ENCODE measurements around the gene GPATCH2L.

GPATCH2L gene

GRCh38 chr14:76129851-76130576 is 21.7 kb upstream of the GPATCH2L start:
- H3K4me1 Mint-ChIP-seq = peaks cover 5% of the 10 kb centered on the region
- no peaks in the 10 kb centered on the region for H3K36me3 Mint-ChIP-seq
- no peak overlapping the region for H3K4me3 Mint-ChIP-seq
- DNase-seq (ENCODE audit: low spot score in 2 of 2) = no peak
- H3K27ac Mint-ChIP-seq = no peak overlapping the region
- peaks cover 2% of the 10 kb centered on the region for H3K9me3 Mint-ChIP-seq
- ATAC-seq = no peak

DNA sequence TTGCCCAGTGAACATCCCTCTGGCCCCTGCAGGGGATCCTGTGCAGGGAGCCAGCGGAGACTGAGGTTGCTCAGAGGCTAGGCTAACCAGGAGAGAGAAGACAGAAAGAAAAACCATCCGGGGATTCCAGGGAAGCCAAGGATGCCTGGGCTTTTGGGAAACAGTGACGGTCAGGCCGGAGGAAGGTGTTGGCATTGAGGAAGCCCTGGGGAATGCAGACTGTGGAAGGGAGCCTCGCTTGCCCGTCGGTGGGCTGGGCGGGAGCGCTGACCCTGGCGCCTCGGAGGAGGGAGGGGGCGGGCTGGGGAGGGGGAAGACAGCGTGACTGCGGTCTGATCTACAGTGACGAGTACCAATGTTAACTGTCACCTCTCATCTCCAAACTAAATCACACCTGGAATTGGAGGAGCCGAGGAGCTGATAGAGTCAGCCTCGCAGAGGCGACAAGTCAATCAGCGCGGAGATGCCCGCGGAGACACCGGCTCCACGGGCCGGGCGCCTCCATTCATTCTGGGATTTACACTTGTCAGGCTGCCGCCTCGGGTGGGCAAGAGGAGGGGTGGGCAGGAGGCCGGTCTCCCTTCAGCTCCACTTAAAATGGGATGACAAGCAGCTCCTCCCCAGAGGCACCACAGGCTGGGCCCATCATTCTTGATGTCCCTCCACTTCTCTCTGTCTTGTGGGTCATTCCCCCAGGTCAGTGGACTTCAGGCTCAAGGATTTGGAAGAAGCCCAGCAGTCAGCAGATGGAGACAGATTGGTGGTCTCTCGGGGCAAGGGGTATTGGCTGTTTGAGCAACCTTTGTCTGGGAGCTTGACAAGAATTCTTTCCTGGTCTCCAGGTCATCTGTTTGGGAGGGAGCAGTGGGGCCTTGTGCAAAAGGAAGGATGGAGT is 20.4 kb upstream of the GPATCH2L start:
- Mint-ChIP-seq H3K36me3 (no peaks in the 10 kb centered on the region), H3K27ac (no peak overlapping the region), H3K4me3 (no peak overlapping the region), H3K4me1 (peaks cover 5% of the 10 kb centered on the region), H3K9me3 (peaks cover 2% of the 10 kb centered on the region)
- DNase-seq (ENCODE audit: low spot score in 2 of 2) (no peak), ATAC-seq (no peak)

- no peak overlapping the region for H3K4me3 Mint-ChIP-seq
- no peak for DNase-seq (ENCODE audit: low spot score in 2 of 2)
- no peak overlapping the region for H3K27ac Mint-ChIP-seq
- peaks cover 8% of the 10 kb centered on the region for H3K4me1 Mint-ChIP-seq
- no peak for ATAC-seq
- H3K9me3 Mint-ChIP-seq = no peaks in the 10 kb centered on the region
- no peaks in the 10 kb centered on the region for H3K36me3 Mint-ChIP-seq
These were observed 18.6 kb upstream of the GPATCH2L start for GRCh38 chr14:76133103-76133502.

DNA sequence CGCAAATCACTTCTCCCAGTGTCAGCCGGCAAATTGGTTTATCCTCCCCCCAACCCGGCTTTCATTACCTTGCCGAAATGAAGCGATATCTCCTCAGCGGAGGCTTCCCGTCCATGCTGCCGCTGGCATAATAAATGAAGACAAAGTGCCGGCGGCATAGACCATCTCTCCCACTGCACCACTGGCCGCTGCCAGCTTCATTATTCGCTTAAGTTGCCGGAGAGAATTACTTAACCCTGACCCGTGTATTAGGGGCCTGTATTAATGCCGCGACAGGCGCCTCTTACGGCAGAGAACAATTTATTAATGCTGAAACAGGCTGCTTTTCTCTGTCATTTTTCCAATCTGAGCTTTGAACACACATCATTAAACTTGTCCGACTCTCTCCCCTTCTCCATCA is 17.5 kb upstream of the GPATCH2L start:
- H3K4me3 Mint-ChIP-seq = no peak overlapping the region
- ATAC-seq (no peak), DNase-seq (ENCODE audit: low spot score in 2 of 2) (no peak)
- no peak overlapping the region for H3K27ac Mint-ChIP-seq
- H3K36me3 Mint-ChIP-seq = no peaks in the 10 kb centered on the region
- no peaks in the 10 kb centered on the region for H3K9me3 Mint-ChIP-seq
- peaks cover 13% of the 10 kb centered on the region for H3K4me1 Mint-ChIP-seq

DNA sequence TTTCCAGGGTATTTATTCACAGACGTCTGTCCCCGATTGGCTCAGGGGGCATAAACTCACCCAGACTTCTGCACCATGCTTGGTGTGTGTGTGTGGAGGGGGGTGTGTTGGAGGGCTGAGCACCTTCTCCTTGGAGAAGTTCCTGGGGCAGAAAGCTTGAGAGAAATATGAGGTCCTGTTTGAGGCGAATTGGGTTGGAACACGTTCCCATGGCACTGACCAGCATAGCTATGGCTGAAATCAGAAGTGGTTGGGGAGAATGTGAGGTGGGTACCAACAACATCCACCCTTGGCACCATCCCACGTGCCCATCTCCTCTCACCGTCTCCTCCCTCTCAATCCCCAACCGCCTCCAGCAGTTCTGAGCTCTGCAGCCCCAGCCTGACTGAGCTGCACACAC is 16.0 kb upstream of the GPATCH2L start:
- Mint-ChIP-seq H3K27ac (no peak overlapping the region), H3K9me3 (no peaks in the 10 kb centered on the region), H3K36me3 (no peaks in the 10 kb centered on the region), H3K4me3 (no peak overlapping the region), H3K4me1 (peaks cover 16% of the 10 kb centered on the region)
- DNase-seq (ENCODE audit: low spot score in 2 of 2) (no peak), ATAC-seq (no peak)

DNA sequence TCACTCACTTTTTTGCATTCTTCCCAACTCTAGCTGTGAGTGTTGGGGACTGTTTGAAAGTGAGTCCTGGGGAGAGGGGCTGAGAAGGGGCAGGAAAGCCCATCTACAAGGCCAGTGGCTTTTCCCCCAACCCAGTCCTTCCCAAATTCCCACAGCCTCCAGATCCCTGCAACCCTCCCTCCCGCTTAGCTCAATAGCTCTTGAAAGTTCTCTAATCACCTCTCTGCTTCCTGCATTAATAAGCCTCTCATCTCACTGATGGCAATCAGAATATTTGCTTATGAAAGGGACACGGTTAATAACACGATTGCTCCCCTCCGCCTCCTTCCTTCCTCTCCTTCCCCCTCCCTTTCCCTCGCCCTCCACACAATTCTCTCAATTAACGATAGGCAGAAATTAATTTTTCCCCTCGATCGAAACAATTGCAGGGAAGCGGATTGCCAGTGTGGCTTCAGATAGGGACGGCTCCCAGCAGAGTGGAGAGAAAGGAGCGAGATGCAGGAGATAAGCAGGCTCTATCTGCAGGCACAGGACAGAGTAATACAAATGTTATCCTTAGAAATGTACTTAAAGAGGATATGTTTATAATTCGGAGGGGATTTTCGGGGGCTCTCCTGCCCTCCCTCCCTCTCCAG is 15.1 kb upstream of the GPATCH2L start:
- no peak for ATAC-seq
- Mint-ChIP-seq H3K36me3 (no peaks in the 10 kb centered on the region), H3K4me1 (peaks cover 16% of the 10 kb centered on the region), H3K27ac (no peak overlapping the region), H3K4me3 (no peak overlapping the region), H3K9me3 (no peaks in the 10 kb centered on the region)
- DNase-seq (ENCODE audit: low spot score in 2 of 2) = no peak

DNA sequence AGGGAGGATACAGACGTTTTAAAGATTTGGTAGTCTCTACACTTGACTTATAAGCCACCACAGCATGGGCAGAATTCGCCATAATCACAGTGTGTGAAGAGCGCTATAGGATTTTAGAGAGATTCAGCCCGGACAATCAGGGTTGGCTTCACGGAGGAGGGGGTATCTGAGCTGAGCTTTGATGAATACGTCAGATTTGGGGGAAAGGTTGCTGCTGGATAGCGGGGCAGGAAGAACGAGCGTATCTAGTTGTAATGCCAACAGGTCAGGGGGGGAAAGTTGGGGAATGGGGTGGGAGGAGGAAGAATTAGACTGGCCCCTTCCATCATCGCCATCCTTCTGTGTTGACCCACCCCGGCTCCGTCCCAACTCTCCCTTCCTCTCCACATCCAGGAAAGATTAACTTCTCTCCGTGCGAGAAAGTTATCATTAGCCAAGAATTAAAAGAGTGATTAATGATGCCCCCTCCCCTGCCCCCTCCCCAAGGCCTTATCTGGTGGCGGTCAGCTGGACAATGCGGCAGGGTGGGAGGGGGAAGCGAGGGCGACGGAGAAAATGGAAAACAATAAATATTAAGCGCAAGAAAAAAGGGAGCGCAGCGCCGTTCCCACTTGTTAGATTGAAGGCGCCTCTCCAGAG is 13.5 kb upstream of the GPATCH2L start:
- no peak for DNase-seq (ENCODE audit: low spot score in 2 of 2)
- no peak for ATAC-seq
- Mint-ChIP-seq H3K9me3 (peaks cover 2% of the 10 kb centered on the region), H3K4me1 (peaks cover 11% of the 10 kb centered on the region), H3K4me3 (no peak overlapping the region), H3K36me3 (no peaks in the 10 kb centered on the region), H3K27ac (no peak overlapping the region)

DNA sequence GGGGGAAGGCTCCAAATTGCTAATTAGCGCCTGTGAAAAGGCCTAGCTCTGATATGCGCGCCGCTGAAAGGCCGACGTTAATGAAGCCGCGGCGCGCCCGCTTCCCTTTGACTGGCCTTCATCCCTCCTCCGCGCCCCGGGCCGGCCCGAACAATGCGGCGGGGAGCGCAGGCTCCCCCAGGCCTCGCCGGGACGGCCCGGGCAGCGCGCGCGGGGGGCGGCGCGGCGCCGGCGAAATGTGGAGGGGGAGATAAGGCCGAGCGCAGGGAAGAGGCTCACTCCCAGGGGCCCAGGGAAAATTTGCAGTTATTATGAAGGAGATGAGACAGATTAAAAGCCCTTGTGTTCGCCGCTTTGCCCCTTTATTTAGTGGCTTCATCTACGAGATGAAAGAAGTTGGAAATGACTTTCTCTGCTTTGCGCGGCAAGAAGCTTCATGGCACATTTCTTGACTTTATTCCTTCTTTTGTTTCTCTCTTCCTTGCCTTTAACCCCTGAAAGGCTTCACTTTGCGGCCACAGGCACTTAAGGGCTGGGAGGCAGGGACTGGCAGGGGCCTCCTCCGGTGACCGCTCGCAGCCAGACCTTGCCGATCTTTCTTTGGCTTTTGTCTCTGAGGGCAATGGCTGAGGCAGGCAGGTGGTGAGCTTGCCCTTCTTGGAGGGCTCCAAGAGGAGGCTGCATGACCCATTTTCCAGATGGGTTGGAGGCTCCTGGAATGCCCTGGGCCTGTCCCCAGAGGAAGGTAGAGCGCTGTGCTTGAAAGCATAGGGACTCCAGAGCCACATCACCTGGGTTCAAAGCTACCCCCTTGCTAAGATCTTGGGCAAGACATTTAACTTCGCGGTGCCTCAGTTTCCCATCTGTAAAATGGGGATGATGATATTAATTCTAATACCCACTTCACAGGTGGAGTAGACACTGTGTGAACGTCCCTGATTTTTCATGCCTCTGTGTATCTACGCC is 12.7 kb upstream of the GPATCH2L start:
- Mint-ChIP-seq H3K4me1 (peaks cover 11% of the 10 kb centered on the region), H3K27ac (no peak overlapping the region), H3K4me3 (no peak overlapping the region), H3K9me3 (peaks cover 4% of the 10 kb centered on the region), H3K36me3 (no peaks in the 10 kb centered on the region)
- DNase-seq (ENCODE audit: low spot score in 2 of 2) (no peak), ATAC-seq (no peak)

- H3K4me3 Mint-ChIP-seq = no peak overlapping the region
- peaks cover 5% of the 10 kb centered on the region for H3K4me1 Mint-ChIP-seq
- peaks cover 4% of the 10 kb centered on the region for H3K9me3 Mint-ChIP-seq
- DNase-seq (ENCODE audit: low spot score in 2 of 2) (no peak), ATAC-seq (no peak)
- H3K27ac Mint-ChIP-seq = no peak overlapping the region
- H3K36me3 Mint-ChIP-seq = no peaks in the 10 kb centered on the region
These were observed 8.1 kb upstream of the GPATCH2L start for GRCh38 chr14:76143642-76144041.

- ATAC-seq (no peak), DNase-seq (ENCODE audit: low spot score in 2 of 2) (no peak)
- Mint-ChIP-seq H3K4me1 (peaks cover 8% of the 10 kb centered on the region), H3K36me3 (peaks cover 8% of the 10 kb centered on the region), H3K4me3 (no peak overlapping the region), H3K9me3 (peaks cover 4% of the 10 kb centered on the region), H3K27ac (no peak overlapping the region)
These were observed 4.7 kb upstream of the GPATCH2L start for GRCh38 chr14:76146976-76147375.

DNA sequence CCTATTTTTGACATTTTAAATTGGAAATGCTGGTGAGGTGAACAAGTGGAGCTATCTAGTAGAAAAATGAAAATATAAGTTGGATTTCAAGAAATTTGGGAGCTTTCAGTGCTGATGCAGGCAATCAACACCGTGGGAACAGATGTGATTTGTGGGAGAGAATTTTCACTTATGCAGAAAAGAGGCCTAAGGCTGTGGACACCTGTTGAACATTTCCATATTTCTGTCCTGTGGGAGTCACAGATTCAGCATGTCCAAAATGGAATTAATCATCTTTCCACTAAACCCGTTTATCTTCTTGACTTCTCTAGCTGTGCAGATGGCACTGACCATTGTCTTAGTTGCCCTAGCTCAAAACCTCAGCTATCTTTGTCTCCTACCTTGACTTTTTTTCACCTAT is 2.5 kb upstream of the GPATCH2L start:
- DNase-seq (ENCODE audit: low spot score in 2 of 2) = no peak
- Mint-ChIP-seq H3K36me3 (peaks cover 20% of the 10 kb centered on the region), H3K27ac (no peak overlapping the region), H3K4me3 (no peak overlapping the region), H3K9me3 (no peaks in the 10 kb centered on the region), H3K4me1 (peaks cover 30% of the 10 kb centered on the region)
- ATAC-seq = no peak

- Mint-ChIP-seq H3K4me3 (peak overlapping the region; percentile 98), H3K36me3 (peaks cover 51% of the 10 kb centered on the region), H3K27ac (peak overlapping the region; percentile 99), H3K4me1 (peaks cover 53% of the 10 kb centered on the region), H3K9me3 (no peaks in the 10 kb centered on the region)
- ATAC-seq (peak; percentile 95), DNase-seq (ENCODE audit: low spot score in 2 of 2) (peak; percentile 54 to 87)
These were observed 585 bp downstream of the GPATCH2L start for GRCh38 chr14:76152333-76152681.

GRCh38 chr14:76153919-76154318 is 2.2 kb downstream of the GPATCH2L start:
- Mint-ChIP-seq H3K9me3 (no peaks in the 10 kb centered on the region), H3K36me3 (peaks cover 68% of the 10 kb centered on the region), H3K4me1 (peaks cover 69% of the 10 kb centered on the region), H3K27ac (no peak overlapping the region), H3K4me3 (peak overlapping the region; percentile 98)
- ATAC-seq = no peak
- no peak for DNase-seq (ENCODE audit: low spot score in 2 of 2)

DNA sequence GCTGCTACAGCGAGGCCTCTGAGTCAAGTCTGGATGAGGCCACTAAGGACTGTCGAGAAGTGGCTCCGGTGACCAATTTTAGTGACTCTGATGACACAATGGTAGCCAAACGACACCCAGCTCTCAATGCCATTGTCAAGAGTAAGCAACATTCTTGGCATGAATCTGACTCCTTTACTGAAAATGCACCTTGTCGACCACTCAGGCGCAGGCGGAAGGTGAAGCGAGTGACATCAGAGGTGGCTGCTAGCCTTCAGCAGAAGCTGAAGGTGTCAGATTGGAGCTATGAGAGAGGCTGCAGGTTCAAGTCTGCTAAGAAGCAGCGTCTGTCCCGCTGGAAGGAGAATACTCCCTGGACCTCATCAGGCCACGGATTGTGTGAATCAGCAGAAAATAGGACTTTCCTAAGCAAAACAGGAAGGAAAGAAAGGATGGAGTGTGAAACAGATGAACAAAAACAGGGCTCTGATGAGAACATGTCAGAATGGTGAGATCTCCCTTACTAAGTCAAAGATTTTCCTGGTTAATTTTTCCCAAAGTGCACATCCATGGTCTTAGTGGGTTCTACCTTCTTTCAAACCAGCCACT is 2.9 kb downstream of the GPATCH2L start:
- peaks cover 76% of the 10 kb centered on the region for H3K4me1 Mint-ChIP-seq
- no peak overlapping the region for H3K27ac Mint-ChIP-seq
- peak overlapping the region; percentile 98 for H3K4me3 Mint-ChIP-seq
- ATAC-seq (no peak), DNase-seq (ENCODE audit: low spot score in 2 of 2) (no peak)
- H3K9me3 Mint-ChIP-seq = no peaks in the 10 kb centered on the region
- H3K36me3 Mint-ChIP-seq = peaks cover 75% of the 10 kb centered on the region
